Stimulated activated CD4-positive, alpha-beta T cell treated with anti-CD3 and anti-CD28 coated beads, Interleukin-12 subunit alpha, Interleukin-12 subunit beta, amount 100 ng/mL, for 48 hours (primary cell): ENCODE measurements around the gene OR2F2.

Experiments used
- DNase-seq, 3 donors: peaks; one replicate each; pipeline ENCODE4 v3.0.0-alpha.2; 2020; ENCODE audit warnings: low read depth in 2 of 3, low spot score in 1 of 3

Gene OR2F2

GRCh38 chr7:143975617-143976016 is 40.6 kb downstream of the OR2F2 start:
- DNase-seq = no peak

DNA sequence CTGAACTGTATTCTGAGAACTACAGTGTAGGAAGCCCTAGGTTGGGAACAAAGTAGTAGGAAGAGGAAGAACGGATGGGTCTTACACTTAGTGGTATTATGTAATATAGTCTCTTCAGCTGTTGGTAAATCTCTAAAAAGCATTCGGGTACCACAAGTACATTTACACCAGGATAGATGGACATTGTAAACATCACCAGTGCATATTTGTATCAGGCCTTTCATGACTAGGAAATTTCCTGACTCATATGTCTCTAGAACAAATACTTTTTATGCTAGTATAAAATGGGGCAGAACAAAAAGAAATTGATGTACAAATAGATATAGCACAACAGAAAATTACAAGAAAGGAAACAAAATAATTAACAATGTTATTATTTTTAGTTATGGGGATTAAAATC is 43.6 kb downstream of the OR2F2 start:
- DNase-seq = no peak

GRCh38 chr7:143979359-143979758 is 44.3 kb downstream of the OR2F2 start:
- DNase-seq = no peak

GRCh38 chr7:143979998-143980397 is 45.0 kb downstream of the OR2F2 start:
- no peak for DNase-seq

DNA sequence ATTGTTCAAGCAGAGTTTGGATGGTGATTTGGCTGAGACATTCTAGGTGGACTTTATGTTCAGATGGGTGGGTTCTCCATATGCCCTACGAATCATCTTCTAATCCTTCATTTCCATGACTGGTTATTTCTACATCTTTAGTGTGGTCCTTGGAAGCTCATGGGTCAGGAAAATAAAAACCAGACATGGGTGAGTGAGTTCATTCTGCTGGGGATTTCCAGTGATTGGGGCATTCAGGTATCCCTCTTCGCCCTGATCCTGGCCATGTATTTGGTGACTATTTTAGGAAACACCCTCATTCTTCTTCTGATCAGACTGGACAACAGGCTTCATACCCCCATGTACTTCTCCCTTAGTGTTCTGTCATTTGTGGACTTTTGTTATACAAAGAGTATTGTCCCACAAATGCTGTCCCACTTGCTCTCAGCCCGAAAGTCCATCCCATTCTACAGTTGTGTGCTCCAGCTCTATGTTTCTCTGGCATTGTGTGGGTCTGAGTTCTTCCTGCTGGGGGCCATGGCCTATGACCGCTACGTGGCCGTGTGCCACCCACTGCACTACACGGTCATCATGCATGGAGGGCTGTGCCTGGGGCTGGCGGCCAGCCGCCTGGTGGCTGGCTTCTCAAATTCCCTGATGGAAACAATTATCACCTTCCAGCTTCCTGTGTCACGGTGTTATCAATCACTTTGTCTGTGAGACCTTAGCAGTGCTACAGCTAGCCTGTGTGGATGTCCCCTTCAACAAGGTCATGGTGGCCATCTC is 45.9 kb downstream of the OR2F2 start:
- DNase-seq = no peak

DNA sequence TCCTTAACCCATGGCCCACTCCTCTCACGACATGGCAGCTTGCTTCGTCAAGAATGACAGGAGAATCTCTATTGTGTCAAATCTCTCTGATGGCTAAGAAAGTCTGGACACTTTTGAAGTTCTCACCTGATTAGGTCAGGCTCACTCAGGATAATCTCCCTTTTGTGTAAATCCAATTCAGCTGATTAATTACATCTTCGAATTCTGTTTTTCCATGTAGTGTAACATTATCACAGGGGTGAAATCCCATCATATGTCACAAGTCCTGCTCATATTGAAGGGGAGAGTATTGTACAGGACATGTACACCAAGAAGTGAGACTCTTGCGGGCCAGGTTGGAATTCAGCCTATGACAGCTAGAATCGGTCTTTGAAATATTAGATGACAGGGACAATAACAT is 48.9 kb downstream of the OR2F2 start:
- DNase-seq = no peak
